ENCODE data around the gene METTL22.

Gene METTL22, protein sequence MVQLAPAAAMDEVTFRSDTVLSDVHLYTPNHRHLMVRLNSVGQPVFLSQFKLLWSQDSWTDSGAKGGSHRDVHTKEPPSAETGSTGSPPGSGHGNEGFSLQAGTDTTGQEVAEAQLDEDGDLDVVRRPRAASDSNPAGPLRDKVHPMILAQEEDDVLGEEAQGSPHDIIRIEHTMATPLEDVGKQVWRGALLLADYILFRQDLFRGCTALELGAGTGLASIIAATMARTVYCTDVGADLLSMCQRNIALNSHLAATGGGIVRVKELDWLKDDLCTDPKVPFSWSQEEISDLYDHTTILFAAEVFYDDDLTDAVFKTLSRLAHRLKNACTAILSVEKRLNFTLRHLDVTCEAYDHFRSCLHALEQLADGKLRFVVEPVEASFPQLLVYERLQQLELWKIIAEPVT

GRCh38 chr16:8621572-8622314, at the start of gene METTL22:
METTL22 (plus strand) TSS chr16:8621698; CDS start chr16:8625666, 3,968 bp downstream.
- DNase-seq (ENCODE audit: low read depth): peak; percentile 53

DNA sequence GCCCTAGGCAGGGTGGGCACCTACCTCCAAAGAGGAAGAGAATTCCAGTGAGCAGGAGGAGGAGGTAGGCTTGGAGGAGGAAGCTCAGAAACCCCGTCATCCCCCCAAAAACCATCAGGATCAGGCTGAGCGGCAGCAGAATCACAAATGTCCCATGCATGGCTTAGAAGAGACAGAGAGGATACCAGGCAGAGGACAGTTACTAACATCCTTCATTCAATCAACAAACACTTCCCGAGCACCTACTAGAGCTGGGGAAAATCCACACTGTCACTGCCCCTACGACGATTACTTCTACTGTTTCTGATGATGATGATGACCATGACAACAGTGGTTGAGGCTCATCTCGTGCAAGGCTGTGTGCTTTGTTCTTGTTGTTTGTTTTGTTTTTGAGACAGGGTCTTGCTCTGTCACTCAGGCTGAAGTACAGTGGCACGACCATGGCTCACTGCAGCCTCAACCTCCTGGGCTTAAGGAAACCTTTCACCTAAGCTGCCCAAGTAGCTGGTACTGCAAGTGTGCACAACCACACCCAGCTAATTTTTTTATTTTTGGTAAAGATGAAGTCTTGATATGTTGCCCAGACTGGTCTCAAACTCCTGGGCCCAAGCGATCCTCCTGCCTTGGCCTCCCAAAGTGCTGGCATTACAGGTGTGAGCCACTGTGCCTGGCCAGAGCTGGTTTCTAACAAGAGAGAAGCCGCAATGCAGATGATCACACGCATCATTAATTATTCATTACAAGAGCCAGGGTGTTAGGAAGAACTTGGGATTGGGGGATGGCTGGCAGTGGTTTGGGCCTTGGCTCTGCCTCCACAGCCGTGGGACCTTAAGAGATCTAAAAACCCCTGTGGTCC, 49.2 kb upstream of the METTL22 start:
- DNase-seq (ENCODE audit: low read depth): no peak

GRCh38 chr16:8572919-8573724, 48.4 kb upstream of the METTL22 start:
- peak; percentile 3 for DNase-seq (ENCODE audit: low read depth)

- no peak for DNase-seq (ENCODE audit: low read depth)
These were observed 46.1 kb upstream of the METTL22 start for GRCh38 chr16:8575399-8575798.

DNA sequence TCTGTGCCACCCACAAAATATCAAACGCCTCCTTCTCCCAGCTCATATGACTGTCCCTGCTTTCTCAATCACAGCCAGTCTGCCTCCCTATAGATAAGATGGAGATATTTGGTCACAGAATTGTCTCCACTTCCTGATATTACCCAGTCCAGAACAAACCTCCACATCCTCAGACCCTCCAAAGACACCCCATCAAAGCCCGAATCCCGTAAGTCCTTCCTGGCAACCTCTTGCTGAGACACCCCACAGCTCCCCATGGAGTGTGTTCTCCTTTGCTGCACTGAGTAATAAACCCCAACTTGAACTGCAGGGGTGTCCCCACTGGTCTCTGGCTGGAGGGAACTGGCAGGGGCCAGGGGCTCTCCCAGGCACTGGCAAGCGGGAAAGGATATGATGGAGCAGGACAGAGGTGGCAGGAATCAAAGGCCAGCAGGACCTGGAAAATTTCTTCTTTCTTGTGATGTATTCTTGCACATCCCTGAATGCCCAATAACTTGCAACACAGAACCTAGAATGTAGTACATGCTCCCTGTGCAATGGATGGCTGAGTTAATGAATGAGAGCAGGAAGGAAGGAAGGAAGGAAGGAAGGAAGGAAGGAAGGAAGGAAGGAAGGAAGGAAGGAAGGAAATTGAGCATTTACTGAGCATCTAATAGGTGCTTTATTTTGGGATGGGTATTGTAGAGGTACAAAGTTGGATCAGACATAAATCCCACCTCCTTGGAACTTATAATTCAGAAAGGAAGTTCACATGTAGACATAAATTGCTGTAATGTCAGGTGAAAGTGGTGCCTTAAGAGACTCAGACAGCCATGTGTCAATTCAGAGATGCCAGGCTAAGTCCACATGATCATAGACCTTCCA, 45.1 kb upstream of the METTL22 start:
- DNase-seq (ENCODE audit: low read depth): no peak

DNA sequence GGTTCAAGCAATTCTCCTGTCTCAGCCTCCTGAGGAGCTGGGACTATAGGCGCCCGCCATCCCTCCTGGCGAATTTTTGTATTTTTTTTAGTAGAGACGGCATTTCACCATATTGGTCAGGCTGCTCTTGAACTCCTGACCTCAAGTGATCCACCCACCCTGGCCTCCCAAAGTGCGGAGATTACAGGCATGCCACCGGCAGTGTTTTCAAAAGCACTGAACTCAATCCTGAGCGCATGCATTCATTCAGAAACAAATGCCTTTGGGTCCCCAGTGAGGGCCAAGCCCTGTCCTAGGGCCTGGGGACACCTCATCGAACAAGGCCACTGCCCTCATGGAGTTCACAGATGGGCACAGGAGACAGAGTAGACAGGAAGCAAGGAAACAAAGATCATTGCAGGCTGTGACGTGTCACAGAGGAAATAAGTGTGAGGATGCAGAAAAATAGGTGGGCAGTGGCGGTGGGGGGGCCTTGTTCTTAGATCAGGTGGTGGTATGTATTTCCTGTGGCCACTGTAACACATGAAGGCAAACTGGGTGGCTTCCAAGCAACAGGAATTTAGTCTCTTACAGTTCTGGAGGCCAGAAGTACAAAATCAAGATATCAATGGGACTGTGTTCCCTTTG, 43.7 kb upstream of the METTL22 start:
- DNase-seq (ENCODE audit: low read depth): no peak

DNA sequence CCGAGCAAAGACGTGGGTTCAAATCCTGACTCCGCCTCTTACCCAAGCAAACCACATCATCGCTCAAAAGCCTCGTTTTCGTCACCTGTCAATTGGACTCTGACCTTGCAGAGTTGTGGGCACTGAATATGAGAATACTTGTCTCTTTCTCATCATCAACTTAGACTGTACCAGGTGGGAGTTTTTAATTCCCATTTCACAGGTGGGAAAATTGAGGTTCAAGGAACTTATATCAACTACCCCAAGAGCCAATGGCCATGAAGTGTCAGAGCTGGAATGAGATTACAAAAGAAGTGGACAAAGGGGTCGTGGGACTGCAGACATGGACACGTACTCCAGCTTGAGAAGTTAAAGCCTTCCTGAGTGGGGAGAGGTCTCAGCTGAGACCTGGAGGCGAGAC, 41.9 kb upstream of the METTL22 start:
- no peak for DNase-seq (ENCODE audit: low read depth)

- DNase-seq (ENCODE audit: low read depth): no peak
These were observed 39.5 kb upstream of the METTL22 start for GRCh38 chr16:8581831-8582580.

DNA sequence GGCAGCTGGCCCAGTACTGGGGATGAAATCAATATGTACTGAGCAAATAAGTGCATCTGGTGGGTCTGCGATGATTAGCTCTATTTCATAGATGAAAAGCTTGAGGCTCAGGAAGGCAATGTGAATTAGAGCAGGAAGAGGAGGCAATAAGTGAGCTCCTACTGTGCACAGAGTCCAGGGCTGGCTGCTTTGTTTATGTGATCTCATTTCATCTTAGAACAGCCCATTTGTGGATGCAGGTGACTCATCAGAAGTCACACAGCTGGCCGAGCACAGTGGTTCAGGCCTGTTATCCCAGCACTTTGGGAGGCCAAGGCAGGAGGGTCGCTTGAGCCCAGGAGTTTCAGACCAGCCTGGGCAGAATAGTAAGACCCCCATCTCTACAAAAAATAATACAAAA, 38.3 kb upstream of the METTL22 start:
- DNase-seq (ENCODE audit: low read depth): no peak

DNA sequence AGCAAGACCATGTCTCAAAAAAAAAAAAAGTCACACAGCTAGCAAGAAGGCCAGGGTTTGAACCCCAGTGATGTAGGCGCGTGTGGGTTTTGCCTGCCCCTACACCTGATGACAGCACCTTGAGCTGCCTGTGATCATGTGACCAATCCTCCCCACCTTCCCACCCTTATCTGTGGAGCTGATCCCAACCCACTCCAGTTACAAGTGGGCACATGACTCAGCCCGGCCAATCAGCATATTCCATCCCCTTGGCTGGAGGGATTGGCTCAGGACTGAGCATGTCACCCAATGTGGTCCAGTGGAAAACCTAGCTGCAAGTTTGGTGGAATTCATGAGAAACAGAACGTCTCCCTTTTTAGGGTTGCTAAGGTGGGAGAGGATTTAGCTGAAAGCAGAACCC, 37.8 kb upstream of the METTL22 start:
- DNase-seq (ENCODE audit: low read depth): no peak

DNA sequence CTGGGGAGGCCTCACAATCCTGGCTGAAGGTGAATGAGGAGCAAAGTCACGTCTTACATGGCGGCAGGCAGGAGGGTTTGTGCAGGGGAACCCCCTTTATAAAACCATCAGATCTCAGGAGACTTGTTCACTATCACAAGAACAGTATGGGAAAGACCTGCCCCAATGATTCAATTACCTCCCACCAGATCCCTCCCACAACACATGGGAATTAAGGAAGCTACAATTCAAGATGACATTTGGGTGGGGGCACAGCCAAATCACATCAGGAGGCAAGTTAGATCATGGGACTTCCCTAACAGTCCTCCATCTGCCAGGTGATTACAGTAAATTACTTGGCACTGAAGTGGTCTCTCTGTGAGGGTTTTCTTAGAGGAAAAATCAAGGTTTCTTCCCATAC, 36.5 kb upstream of the METTL22 start:
- DNase-seq (ENCODE audit: low read depth): no peak

GRCh38 chr16:8585857-8586256, 35.6 kb upstream of the METTL22 start:
- no peak for DNase-seq (ENCODE audit: low read depth)

DNA sequence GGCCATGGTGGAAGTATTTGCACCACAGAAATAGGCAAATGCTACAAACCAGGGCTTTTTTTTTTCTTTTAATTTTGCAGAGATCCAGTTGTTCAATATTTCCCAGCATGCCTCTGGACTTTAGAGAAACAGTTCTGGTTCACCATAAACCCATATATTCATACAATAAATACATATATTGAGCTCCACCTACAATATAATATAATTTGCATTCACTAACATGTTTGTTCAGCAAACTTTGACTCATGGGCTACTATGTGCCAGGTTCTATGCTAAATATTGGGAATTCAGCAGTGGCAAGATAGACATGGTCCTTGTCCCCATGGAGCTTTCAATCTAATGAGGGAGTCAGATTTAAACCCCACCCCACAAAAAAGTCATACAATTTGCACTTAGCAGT, 34.4 kb upstream of the METTL22 start:
- no peak for DNase-seq (ENCODE audit: low read depth)

GRCh38 chr16:8588682-8589056, 32.8 kb upstream of the METTL22 start:
- DNase-seq (ENCODE audit: low read depth): no peak

GRCh38 chr16:8589057-8589899, 32.2 kb upstream of the METTL22 start:
- no peak for DNase-seq (ENCODE audit: low read depth)

DNA sequence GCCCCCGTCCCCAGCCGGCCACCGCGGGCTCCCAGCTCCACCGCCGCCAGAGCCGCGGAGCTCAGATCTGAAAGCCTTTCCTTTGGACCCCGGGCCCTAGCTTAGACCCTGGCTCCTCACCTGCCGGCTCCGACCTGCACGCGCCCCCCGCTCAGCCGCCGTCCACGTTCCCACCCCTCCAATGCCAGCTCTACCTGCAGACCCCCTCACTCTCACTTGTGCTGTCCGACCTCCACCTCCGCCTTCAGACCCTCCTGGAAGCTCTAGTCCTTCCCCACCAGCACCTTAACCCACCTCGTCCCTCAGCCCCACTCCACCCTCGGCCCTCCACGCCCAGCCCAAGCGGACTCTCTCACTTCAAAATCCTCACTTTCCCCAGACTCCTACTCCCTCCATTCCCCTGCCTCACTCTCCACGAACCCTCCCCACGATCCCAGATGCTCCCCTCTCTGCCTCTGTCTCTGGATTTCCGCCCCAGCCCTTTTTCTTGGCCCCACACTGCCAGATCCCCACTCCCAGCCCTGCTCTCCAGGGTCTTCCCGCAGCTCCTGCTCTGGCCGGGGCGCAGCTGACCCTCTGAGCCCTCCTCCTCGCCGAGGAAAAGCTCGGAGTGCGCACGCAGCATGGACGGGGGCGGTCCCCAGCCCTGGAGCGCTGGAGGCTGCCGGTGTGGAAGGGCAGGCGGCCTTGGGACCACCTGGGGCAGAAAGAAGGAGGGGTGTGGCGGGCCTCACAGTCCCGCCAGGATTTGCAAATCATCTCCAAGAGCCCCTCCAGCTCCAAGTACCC, 31.4 kb upstream of the METTL22 start, which contains the start of gene TMEM114:
TSS of gene TMEM114 (minus strand) at position 612 of the 789 bp plus-strand sequence. CDS start 673 bp downstream, outside the sequence.
- DNase-seq (ENCODE audit: low read depth): no peak

DNA sequence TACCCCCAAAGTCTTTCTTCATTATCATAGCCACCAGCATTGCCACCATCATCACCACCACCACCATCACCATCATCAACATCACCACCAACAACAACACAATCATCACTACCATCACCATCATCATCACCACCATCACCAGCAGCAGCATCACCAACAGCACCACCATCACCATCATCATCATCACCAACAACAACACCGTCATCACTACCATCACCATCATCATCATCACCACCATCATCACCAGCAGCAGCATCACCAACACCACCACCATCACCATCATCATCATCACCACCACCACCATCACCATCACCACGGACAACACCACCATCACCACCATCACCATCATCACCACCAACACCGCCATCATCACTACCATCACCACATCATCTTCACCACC, 30.7 kb upstream of the METTL22 start:
- no peak for DNase-seq (ENCODE audit: low read depth)

- no peak for DNase-seq (ENCODE audit: low read depth)
These were observed 30.0 kb upstream of the METTL22 start for GRCh38 chr16:8591451-8591850.

All from GM04503 (cell line).